Airway epithelial cell (primary cell): ENCODE measurements around the gene STAB2. TPM values are rescaled to one million over a fixed set of nuclear protein-coding genes. Genes with fewer than 3 reads are reported as not detected.

ENCODE experiments used
- total RNA-seq: library from RNA; depleted of rRNA; stranded (reverse); fragments of >200 nt; gene quantifications from 2 replicates; pipeline ENCODE4 v1.2.3, GENCODE V29; 2015

STAB2 gene
- total RNA-seq = not detected in 2 replicates

GRCh38 chr12:103586791-103587370 lies at the start of gene STAB2:
Gene STAB2 (plus strand): TSS chr12:103587273. CDS start chr12:103587477, 204 bp downstream.

Other genes with a start within 250 kb of the STAB2 start
- gene C12orf42, start 91.3 kb upstream of the STAB2 start, total RNA-seq = not detected in 2 replicates